CD4-positive, alpha-beta T cell treated with Interleukin-1 beta for 1 hour (primary cell): ENCODE data around the gene NCAPG2.
"Not testable (repeated sequence)": the region's sequence is repeated elsewhere in the genome, so short reads cannot be mapped to it uniquely, and the experiment has no call there.

Experiments
- DNase-seq, 2 donors: peaks; one replicate each; pipeline ENCODE4 v3.0.0-alpha.2; 2020 to 2022

Gene NCAPG2

DNA sequence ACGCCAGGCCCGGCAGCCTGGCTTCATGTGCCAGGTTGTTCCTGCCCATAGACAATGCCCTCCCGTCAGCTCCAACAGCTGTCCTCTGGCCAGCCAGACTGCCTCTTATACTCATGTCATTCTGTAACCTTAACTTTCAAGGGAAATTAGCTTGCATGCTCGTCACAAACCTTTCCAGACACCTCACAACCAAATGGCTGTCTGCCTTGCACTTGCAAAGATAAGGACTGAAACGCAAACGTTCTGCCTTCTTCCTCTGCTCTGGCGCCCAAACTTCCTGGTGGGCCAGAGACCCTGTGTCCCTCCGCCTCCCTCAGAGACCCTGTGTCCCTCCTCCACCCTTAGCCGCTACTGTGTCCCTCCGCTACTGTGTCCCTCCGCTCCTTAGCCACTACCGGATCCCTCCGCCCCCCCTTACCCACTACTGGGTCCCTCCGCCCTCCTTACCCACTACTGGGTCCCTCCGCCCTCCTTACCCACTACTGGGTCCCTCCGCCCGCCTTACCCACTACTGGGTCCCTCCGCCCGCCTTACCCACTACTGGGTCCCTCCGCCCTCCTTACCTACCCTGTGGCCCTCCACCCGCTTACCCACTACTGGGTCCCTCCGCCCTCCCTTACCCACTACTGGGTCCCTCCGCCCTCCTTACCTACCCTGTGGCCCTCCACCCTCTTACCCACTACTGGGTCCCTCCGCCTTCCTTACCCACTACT lies 37.5 kb downstream of the NCAPG2 start:
- not testable (repeated sequence) for DNase-seq

DNA sequence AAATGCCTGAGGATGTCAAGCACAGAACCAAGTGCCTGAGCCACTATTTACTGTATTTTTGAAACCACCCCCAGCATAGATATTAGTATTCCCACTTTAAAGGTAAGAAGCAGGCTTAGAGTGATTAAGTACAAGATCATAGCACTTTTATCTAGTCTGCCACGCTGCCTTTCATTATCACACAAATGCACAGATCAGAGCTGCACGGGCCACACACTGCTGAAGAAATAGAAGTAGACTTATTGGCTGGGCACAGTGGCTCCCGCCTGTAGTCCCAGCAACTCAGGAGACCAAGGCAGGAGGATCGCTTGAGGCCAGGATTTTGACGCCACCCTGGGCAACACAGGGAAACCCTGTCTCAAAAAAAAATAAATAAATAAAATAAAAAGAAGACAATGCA lies 38.2 kb downstream of the NCAPG2 start:
- DNase-seq, result no peak

DNA sequence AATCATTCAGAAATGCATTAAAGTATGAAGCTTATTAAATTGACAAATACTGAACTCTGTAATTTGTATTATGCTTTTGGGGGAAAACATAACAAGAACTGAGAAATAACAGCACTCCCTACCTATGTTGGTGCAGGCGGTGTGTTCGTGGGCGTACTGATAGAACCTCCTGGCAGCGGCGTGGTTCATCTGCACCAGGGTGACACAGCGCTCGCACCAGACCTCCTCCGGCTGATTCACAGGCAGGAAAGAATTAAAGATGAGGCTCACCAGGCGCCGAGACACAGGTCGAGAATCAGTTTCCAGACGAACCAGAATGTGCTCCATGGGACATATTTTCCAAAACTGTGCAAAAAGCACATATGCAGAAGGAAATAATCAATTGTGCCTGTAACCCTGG lies 40.2 kb downstream of the NCAPG2 start:
- DNase-seq, result no peak

DNA sequence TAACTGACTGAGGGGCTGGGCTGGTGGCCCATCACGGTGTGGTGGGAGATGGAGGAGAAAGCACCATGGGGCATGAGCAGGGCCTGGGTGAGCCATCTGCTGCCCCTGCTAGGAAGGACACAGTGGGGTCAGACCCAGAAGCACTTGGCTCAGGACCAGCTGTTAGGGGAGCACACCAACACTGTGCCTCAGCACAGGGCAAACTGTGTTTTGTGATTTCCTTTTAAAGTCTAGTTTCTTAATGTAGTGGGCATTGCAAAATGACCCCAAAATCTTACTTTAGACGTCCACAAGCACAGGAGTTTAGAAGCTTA lies 41.2 kb downstream of the NCAPG2 start:
- DNase-seq, result peak in 1 of 2 donors; percentile 21

DNA sequence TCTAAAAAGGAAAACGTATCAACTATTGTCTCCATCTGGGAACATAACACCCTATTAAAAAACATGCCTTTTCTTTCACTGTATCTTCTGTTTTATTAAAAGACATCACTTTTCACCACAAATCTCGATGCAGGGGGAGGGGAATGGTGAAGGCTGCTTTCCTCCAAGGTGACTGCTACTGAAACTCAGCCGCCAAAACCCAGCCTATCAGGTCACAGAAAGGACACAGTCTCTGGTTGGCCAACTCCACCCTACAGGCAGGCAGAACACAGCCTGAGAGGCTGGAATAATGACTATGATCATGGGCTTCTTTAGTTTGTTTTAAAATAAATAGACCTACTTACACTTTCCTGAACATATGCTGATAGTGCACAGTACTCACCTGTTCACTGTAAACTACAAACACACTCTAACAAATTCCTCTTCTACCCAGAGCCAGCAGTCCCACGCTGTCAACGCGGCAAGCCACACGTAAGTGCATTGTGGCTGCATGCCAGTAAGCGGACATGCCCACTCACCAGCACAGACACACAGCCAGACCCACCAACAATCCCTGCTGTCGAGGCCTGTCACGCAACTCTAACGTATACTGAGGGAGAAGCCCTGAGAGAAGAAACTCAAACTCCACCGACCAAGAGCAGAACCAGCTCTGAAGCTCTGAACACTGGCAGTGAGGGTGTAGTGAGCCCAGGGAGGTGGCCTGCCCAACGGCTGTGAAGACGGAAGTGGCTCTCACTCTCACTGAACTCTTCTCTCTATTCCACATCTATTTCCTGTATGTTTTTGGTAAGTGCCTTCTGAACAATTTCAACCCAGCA lies 41.8 kb downstream of the NCAPG2 start:
- no peak for DNase-seq

DNA sequence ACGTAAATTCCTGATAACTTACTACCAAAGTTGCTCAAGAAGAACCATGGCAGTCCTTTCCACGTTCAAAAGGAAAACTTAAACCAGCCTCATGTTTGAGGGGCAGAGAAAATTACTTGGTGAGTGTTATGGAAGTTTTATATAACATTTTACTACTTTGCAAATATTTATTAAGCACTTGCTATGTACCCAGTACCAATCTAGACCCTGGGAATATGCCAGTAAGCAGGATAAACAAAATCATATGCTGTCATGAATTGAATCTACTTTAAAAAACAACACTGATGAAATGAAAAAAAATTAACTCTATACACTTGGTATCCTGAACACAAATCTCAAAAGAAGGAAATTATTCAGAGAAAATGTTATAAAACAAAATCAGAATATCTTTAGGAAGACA lies 46.1 kb downstream of the NCAPG2 start:
- DNase-seq, result no peak

DNA sequence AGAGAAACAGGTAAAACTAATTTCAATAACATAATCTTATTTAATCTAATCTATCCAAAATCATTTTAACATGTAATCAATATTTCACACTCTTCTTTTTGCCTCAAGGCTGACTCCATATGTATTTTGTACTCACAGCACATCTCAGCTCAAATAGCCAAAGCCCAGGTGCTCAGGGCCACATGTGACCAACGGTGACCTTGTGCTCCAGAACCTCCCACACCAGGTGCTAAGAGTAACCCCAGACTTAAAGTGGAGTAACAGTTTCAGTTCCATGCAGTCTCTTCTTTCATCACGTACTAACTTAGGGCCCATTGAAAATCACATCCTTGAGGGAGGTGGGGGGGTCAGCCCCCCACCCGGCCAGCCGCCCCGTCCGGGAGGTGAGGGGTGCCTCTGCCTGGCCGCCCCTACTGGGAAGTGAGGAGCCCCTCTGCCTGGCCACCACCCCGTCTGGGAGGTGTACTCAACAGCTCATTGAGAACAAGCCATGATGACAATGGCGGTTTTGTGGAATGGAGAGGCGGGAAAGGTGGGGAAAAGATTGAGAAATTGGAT lies 47.3 kb downstream of the NCAPG2 start:
- no peak for DNase-seq

DNA sequence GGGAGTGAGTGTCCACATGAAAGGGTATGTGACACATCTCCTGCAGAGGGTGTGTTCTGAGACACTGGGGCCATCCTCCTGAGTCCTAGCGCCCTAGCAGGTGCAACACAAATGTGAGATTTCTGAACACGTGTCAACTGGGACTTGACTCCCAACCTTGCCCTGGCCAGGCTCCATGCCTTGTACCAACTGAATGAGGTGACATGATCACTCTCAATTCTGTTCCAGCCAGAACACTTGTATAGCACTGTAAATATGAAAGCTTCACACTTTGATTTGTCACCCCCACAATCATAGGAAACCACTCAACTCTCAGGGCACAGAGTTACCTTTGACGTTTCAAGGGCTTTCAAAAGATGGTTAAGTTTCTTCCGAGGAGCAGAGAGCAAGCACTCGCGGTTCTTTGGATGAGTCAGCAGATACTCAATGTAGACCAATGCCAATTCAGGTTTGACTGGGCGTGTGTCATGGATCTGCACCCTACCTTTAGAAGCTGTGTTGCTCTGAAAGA lies 48.6 kb downstream of the NCAPG2 start:
- DNase-seq, result peak in 1 of 2 donors; percentile 19

DNA sequence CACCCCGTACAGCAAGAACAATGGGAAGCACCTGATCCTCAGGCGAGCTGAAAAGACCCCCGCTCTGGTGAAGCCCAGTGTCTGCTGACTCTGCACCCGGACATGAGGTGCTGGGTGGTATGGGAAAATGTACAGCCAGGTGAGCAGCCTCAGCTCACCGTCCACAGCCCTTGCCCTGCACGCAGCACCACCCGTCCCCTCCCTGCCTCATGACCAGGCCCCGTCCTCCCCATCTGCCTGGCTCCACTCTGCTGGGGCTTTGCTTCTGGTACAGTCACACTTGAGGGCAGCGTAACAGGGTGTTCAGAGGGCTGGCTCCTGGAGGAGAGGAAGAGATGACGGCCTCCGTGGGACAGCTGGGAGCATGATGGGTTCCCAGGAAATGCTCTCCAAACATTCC lies 49.1 kb downstream of the NCAPG2 start:
- DNase-seq, result no peak

DNA sequence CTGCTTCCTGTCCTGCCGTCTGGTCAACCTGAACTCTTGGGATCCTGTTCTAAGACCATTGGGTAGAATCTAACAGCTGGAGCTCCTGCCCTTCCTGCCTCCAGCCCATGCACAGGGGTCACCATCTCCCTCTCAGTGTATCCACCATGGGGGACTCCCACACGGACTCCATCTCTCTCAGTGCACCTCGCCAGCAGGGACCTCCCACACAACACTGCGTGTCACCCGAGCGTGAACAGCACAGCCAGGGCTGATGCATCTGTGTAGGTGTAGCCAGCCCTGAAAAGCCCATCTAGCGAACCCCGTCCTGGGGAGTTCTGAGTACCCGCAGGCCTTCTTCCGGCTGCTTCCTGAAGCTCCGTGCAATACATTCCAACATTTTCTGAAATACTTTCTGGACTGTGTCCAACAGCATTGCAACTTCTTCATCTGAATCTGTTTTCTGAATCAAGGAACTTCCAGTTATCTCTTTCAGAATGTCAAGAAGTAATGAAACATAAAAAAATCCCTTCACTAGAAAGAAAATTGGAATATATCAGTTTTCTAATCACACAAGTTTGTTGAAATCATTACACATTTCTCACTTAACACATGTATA lies 52.5 kb downstream of the NCAPG2 start:
- DNase-seq, result no peak

DNA sequence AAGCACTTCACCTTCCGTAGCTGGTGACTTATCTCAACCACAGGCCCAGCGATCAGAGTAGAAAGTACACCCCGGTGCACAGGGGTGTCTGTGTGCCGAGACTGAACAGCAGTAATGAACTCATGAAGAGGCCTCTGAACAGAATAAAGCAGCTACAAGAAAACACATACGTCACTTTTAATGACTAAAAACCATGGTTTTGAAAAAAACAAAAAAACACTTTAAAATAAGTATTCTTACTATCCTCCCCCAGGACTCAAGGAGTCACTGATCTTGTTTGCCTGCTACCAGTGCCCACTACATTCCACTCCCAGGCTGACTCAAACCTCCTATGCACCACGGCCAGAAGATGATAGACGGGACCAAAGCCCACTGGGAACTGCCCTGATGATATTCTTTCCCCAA lies 53.8 kb downstream of the NCAPG2 start:
- DNase-seq, result no peak

DNA sequence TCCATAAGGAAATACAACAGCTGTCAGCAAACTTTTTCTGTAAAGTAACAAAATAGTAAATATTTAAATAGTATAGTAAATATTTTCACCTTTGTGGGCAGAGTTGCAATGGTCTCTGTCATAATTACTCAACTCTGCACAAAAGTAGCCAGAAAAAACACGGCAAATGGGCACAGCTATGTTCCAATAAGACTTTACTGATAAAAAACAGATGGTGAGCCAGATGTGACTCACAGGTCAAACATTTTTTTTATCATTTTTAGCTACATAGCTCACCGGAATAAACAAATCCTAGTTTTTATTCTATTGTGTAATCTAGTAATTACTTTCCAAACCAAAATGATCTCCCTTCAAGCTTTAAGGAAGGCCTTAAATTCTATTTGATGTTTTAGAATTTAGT lies 55.3 kb downstream of the NCAPG2 start:
- DNase-seq, result no peak

DNA sequence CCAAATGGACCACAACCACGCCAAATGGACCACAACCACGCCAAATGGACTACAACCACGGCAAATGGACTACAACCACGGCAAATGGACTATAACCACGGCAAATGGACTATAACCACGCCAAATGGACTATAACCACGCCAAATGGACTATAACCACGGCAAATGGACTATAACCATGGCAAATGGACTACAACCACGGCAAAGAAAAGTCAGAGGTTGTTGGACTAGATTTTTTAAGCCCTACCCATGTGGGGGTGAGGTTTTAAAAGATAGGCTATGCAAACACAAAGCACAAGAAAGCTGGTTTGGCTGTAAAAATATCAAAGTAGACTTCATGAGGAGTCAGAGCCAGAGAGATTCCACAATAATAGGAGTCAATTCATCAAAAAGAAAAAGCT lies 55.8 kb downstream of the NCAPG2 start:
- no peak for DNase-seq

DNA sequence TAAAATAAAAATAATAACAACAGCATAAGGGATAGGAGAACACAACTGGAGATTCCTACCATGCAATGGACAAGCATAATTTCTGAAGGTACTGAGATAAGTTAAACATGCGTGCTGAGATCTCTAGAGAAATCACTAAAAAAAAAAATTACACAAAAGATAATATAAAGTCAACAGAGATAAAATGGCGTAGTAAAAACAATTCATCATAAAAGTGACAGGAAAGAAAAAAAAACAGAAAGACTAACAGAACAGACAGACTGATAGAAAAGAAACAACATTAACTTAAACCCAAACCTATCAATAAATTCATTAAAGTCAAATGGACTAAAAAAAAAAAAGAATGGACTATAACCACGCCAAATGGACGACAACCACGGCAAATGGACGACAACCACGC lies 56.4 kb downstream of the NCAPG2 start:
- DNase-seq, result no peak

DNA sequence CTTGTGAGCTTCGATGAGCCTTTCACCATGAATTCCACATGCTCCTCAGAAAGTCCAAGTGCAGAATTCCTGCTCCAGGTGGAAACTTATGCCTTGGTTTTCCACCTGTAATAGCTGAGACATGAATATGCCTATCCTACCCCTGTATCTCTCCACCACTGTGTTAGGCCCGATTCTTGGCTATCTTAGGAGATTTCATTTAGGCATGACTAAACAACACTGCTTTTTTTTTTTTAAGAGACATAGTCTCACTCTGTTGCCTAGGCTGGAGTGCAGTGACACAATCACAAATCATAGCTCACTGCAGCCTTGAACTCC lies 57.2 kb downstream of the NCAPG2 start:
- DNase-seq, result no peak

DNA sequence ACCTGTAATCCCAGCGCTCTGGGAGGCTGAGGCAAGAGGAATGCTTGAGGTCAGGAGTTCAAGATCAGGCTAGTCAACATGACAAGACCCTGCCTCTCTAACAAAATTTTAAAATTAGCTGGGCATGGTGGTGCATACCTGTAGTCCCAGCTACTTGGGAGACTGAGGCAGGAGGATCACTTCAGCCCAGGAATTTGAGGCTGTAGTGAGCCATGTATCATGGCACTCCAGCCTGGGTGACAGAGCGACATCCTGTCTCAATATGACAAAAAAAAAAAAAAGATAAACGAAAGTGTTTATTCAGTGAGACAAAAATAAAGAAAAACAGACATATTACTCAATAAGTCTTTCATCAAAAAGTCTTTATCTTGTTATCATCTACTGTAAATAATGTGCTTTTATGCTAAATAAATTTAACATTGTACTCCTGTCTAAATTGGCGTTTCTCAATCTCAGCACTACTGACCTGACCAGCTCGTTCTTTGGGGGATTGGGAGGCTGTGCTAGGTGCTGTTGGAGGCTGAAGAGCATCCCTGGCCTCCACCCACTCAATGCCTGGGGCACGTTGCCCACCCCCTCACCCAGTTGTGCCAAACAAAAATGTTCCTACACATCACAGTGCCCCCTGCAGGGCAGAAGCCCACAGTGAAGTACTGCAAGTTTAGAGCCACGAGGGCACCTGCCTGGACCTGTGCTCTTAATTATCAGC lies 57.7 kb downstream of the NCAPG2 start:
- peak in 1 of 2 donors; percentile 13 for DNase-seq

DNA sequence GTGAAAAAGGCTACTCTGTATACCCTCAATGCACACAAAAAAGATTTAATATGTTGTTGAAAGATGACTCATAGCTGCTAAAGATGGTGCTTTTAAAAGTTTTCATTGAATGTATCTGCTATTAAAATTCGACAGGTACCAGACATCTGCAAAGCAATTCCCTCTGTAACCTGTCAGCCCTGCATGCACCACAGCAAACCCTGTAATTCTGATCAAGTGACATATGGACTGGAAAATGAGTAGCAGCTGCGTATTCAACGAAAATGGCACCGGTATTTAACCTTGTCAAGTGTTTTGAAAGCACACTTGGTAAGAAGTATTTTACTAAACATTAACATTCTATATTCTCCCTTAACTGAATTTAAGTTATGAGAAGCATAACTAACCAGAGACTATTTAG lies 58.8 kb downstream of the NCAPG2 start:
- DNase-seq, result no peak

DNA sequence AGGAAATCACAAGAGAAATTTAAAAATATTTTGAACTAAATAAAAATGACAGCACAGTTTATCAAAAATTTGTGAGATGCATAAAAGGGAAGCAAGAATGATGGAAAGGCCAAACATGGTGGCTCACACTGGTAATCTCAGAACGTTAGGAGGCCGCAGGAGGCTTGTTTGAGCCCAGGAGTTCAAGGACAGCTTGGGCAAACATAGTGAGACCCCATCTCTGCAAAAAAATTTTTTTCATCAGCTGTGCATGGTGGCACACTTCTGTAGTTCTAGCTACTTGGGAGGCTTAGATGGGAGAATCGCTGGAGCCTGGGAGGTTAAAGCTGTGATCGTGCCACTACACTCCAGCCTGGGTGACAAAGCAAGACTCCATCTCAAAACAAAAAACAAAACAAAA lies 62.5 kb downstream of the NCAPG2 start:
- DNase-seq, result no peak

DNA sequence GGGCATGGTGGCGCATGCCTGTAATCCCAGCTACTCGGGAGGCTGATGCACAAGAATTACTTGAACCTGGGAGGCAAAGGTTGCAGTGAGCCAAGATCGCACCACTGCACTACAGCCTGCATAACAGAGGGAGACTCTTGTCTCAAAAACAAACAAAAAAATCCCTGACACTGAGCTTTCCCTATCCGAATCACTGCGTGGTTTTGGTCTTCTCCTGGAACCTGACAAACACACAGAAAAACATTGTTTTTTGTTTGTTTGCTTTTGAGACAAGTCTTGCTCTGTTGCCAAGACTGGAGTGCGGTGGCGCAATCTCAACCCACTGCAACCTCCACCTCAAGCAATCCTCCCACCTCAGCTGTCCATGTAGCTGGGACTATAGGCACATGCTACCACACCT lies 66.6 kb downstream of the NCAPG2 start:
- no peak for DNase-seq

DNA sequence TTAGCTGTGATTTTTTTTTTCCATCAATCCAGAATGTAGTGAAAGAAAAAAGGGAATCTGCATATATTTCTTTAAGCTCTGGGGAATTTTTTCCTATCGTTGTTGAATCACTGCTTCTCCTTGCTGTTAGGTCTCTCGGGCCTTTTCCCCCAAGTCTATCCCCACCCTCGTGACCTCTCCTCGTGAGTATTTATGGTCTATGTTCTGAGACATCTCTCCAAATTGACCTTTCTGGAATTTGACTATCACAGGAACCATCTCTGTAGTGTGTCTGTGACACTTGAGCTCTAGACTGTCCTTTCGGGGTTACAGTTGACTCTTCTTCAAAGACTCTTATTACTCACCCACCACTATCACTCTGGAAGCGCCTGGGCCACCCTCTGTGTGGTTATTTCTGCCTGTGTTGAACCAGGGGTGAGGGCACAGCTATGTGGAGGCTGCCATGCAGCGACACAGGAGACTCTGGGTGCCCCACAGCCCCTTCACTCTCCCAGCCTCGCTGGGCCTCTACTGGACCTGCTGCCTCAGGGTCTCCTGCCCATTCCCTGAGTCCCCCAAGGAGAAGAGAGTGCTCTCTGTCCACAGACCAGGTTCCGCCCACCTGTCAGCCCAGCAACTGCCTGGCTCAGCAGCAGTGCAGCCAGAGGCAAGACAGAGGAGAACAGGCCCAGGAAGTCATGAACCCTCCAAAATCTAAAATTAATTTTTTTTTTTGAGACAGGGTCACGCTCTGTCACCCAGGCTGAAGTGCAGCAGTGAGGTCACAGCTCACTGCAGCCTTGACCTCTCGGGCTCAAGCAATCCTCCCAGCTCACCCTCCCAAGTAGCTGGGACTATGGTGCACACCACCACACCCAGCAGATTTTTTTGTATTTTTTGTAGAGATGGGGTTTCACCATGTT lies 71.3 kb downstream of the NCAPG2 start:
- DNase-seq, result no peak

DNA sequence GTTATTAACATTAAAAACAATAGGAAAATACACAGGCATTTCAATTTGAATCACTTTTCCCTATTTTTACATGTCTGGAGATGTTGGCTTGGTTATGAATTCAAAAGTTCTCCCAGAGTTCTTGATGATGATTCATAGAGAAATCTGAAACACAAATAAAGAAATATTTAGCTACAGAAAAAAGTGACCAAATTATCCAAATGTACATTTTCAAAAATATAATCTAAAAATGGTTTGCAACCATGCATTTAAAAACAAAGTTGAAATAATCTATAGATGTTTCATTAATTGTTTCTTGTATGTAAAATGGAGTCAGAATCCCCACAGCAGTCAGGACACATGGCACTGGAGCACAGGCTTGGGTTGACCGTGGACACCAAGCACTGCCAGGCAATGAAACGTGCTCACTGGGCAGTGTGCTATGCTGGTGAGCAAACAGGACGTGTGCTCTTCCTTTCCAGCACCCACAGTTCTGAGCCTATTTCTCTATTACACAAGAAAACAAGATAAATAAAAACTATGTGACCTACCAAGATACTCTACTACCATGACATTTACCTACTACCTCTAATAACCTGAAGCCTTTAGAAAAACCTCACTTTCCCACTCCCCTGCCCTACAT lies 72.9 kb downstream of the NCAPG2 start:
- no peak for DNase-seq

DNA sequence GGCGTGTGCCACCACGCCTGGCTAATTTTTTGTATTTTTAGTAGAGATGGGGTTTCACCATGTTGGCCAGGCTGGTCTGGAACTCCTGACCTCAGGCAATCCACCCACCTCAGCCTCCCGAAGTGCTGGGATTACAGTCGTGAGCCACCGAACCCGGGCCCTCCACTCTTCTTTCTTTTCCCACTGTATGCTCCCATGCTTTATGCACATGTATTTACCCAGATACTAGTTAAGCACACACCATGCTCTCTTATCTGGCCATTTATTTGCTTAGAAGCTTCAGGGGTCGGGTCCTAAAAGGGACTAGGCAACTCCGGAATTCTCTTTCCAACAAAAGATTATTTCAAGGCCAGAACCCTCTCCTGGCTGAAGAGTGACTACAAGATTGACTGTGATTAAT lies 78.3 kb downstream of the NCAPG2 start:
- DNase-seq, result not testable (repeated sequence)
